H1 (cell line): Measurements from ENCODE around the gene SULF2. TPM values are rescaled to one million over a fixed set of nuclear protein-coding genes. Genes with fewer than 3 reads are reported as not detected.

ENCODE experiments used
- CBX5 ChIP-seq: fragments of 300-800, 300-1000 bp; sonication (generic); IDR thresholded peaks from 2 replicates; pipeline ENCODE4 v1.7.1; 2016; ENCODE audit warnings: antibody characterized with exemption, low read length, low read depth
- GTF2F1 ChIP-seq: IDR thresholded peaks from 2 replicates; pipeline ENCODE4 v1.6.1; 2012; ENCODE audit warnings: low read depth, low read length, improper control_type of control experiment, borderline replicate concordance
- HDAC6 ChIP-seq: IDR thresholded peaks from one replicate; pipeline ENCODE4 v1.7.1; 2012; ENCODE audit warnings: low read depth, mild to moderate bottlenecking, inconsistent platforms, low read length, moderate library complexity
- KDM1A ChIP-seq: fragments of 200-600, 300-600 bp; sonication (generic); IDR thresholded peaks from 2 replicates; pipeline ENCODE4 v1.7.1; 2016; ENCODE audit warnings: mild to moderate bottlenecking, low read length, borderline replicate concordance
- KDM5A ChIP-seq: fragments of 200-600 bp; IDR thresholded peaks from 2 replicates; pipeline ENCODE4 v1.7.1; 2012; ENCODE audit warnings: mild to moderate bottlenecking, low read length, inconsistent platforms, mixed read lengths
- RAD21 ChIP-seq, 2 experiments: IDR thresholded peaks in 1 of 2; conservative IDR thresholded peaks in 1 of 2; 2 replicates each; pipeline ENCODE4 v1.6.1; 2011; ENCODE audit warnings: low read depth in 2 of 2, low read length in 2 of 2, improper control_type of control experiment in 1 of 2, inconsistent platforms in 1 of 2, mild to moderate bottlenecking in 1 of 2, moderate library complexity in 1 of 2
- SIN3A ChIP-seq, 2 experiments: IDR thresholded peaks in 1 of 2; conservative IDR thresholded peaks in 1 of 2; 2 replicates each; pipeline ENCODE4 v1.6.1; 2011 to 2012; ENCODE audit warnings: low read length in 2 of 2, improper control_type of control experiment in 1 of 2, low read depth in 1 of 2, mild to moderate bottlenecking in 1 of 2
- SRF ChIP-seq: IDR thresholded peaks from 2 replicates; pipeline ENCODE4 v1.6.1; 2011; ENCODE audit warnings: mild to moderate bottlenecking, low read depth, low read length, moderate library complexity
- TBP ChIP-seq: IDR thresholded peaks from 2 replicates; pipeline ENCODE4 v1.6.1; 2011; ENCODE audit warnings: low read depth, low read length, improper control_type of control experiment
- TCF12 ChIP-seq: IDR thresholded peaks from 2 replicates; pipeline ENCODE4 v1.6.1; 2011; ENCODE audit warnings: low read depth, mild to moderate bottlenecking, low read length
- polyA plus RNA-seq, 7 experiments: library from polyadenylated mRNA; depleted of rRNA in 3 of 7; stranded (reverse) in 5 of 7; unstranded in 2 of 7; fragments of >200 nt in 5 of 7; fragments of 200-250 nt in 2 of 7; gene quantifications; 1 replicate in 5 of 7; 2 replicates in 1 of 7; 4 replicates in 1 of 7; pipeline versions ENCODE4 v1.2.1 to v1.2.3, GENCODE V29; 2011 to 2013; ENCODE audit warnings: missing spikeins in 2 of 7, mixed read lengths in 2 of 7
- total RNA-seq: library from RNA; stranded (reverse); fragmentation: NEBNext Ultra II Directional; extraction: Animal tissue kit (Norgen Biotek cat#: 25700); gene quantifications from 2 replicates; pipeline ENCODE4 v1.2.1, GENCODE V29; 2021
- TF ChIP-seq, protein P1 (sequence below): fragments of 300-600 bp; sonication (generic); IDR thresholded peaks from 2 replicates; pipeline ENCODE4 v1.7.1; 2012; ENCODE audit warnings: low read length, moderate library complexity, mild to moderate bottlenecking, inconsistent platforms; ENCODE audit not compliant: insufficient replicate concordance
- TF ChIP-seq, protein P2 (sequence below): IDR thresholded peaks from 2 replicates; pipeline ENCODE4 v1.6.1; 2012; ENCODE audit warnings: inconsistent platforms

Gene SULF2
- total and polyA plus RNA-seq, 2 of the 8 experiments (the other 6 are each of a cell fraction or from before 2014, with no cell fraction given) = 15.7 to 28.2 TPM

DNA sequence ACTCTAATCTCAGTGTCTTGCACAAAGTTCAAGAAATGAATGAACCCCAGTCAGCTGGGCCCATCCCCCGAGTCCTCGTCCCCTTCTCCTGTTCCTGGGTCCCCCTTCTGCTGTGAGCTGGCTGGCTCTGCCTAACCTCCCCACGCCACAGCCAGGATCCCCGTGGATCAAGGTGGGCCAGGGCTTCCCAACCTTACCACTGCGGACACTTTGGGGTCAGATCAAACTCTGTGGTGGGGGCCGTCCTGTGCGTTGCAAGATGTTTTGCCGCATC is 116.2 kb downstream of the SULF2 start (continued):
- TF ChIP-seq, protein P1, sequence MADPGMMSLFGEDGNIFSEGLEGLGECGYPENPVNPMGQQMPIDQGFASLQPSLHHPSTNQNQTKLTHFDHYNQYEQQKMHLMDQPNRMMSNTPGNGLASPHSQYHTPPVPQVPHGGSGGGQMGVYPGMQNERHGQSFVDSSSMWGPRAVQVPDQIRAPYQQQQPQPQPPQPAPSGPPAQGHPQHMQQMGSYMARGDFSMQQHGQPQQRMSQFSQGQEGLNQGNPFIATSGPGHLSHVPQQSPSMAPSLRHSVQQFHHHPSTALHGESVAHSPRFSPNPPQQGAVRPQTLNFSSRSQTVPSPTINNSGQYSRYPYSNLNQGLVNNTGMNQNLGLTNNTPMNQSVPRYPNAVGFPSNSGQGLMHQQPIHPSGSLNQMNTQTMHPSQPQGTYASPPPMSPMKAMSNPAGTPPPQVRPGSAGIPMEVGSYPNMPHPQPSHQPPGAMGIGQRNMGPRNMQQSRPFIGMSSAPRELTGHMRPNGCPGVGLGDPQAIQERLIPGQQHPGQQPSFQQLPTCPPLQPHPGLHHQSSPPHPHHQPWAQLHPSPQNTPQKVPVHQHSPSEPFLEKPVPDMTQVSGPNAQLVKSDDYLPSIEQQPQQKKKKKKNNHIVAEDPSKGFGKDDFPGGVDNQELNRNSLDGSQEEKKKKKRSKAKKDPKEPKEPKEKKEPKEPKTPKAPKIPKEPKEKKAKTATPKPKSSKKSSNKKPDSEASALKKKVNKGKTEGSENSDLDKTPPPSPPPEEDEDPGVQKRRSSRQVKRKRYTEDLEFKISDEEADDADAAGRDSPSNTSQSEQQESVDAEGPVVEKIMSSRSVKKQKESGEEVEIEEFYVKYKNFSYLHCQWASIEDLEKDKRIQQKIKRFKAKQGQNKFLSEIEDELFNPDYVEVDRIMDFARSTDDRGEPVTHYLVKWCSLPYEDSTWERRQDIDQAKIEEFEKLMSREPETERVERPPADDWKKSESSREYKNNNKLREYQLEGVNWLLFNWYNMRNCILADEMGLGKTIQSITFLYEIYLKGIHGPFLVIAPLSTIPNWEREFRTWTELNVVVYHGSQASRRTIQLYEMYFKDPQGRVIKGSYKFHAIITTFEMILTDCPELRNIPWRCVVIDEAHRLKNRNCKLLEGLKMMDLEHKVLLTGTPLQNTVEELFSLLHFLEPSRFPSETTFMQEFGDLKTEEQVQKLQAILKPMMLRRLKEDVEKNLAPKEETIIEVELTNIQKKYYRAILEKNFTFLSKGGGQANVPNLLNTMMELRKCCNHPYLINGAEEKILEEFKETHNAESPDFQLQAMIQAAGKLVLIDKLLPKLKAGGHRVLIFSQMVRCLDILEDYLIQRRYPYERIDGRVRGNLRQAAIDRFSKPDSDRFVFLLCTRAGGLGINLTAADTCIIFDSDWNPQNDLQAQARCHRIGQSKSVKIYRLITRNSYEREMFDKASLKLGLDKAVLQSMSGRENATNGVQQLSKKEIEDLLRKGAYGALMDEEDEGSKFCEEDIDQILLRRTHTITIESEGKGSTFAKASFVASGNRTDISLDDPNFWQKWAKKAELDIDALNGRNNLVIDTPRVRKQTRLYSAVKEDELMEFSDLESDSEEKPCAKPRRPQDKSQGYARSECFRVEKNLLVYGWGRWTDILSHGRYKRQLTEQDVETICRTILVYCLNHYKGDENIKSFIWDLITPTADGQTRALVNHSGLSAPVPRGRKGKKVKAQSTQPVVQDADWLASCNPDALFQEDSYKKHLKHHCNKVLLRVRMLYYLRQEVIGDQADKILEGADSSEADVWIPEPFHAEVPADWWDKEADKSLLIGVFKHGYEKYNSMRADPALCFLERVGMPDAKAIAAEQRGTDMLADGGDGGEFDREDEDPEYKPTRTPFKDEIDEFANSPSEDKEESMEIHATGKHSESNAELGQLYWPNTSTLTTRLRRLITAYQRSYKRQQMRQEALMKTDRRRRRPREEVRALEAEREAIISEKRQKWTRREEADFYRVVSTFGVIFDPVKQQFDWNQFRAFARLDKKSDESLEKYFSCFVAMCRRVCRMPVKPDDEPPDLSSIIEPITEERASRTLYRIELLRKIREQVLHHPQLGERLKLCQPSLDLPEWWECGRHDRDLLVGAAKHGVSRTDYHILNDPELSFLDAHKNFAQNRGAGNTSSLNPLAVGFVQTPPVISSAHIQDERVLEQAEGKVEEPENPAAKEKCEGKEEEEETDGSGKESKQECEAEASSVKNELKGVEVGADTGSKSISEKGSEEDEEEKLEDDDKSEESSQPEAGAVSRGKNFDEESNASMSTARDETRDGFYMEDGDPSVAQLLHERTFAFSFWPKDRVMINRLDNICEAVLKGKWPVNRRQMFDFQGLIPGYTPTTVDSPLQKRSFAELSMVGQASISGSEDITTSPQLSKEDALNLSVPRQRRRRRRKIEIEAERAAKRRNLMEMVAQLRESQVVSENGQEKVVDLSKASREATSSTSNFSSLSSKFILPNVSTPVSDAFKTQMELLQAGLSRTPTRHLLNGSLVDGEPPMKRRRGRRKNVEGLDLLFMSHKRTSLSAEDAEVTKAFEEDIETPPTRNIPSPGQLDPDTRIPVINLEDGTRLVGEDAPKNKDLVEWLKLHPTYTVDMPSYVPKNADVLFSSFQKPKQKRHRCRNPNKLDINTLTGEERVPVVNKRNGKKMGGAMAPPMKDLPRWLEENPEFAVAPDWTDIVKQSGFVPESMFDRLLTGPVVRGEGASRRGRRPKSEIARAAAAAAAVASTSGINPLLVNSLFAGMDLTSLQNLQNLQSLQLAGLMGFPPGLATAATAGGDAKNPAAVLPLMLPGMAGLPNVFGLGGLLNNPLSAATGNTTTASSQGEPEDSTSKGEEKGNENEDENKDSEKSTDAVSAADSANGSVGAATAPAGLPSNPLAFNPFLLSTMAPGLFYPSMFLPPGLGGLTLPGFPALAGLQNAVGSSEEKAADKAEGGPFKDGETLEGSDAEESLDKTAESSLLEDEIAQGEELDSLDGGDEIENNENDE = no peak
- TF ChIP-seq KDM5A = no peak
- no peak for TF ChIP-seq CBX5
- no peak for TF ChIP-seq SIN3A (conservative IDR thresholded peaks at IDR 0.05 in 1 of 2, IDR thresholded peaks at IDR 0.05 in 1 of 2; ENCODE audit: low read depth in 1 of 2, low read length in 2 of 2)
- TF ChIP-seq HDAC6 = no peak
- no peak for TF ChIP-seq GTF2F1
- TF ChIP-seq, protein P2, sequence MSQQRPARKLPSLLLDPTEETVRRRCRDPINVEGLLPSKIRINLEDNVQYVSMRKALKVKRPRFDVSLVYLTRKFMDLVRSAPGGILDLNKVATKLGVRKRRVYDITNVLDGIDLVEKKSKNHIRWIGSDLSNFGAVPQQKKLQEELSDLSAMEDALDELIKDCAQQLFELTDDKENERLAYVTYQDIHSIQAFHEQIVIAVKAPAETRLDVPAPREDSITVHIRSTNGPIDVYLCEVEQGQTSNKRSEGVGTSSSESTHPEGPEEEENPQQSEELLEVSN = no peak
- no peak for TF ChIP-seq SRF
- no peak for TF ChIP-seq KDM1A
- TF ChIP-seq RAD21 (IDR thresholded peaks at IDR 0.05 in 1 of 2, conservative IDR thresholded peaks at IDR 0.05 in 1 of 2; ENCODE audit: low read depth in 2 of 2, low read length in 2 of 2) = no peak
- no peak for TF ChIP-seq TBP
- TF ChIP-seq TCF12 = no peak
